ENCODE data around the gene HNRNPA1.

DNA sequence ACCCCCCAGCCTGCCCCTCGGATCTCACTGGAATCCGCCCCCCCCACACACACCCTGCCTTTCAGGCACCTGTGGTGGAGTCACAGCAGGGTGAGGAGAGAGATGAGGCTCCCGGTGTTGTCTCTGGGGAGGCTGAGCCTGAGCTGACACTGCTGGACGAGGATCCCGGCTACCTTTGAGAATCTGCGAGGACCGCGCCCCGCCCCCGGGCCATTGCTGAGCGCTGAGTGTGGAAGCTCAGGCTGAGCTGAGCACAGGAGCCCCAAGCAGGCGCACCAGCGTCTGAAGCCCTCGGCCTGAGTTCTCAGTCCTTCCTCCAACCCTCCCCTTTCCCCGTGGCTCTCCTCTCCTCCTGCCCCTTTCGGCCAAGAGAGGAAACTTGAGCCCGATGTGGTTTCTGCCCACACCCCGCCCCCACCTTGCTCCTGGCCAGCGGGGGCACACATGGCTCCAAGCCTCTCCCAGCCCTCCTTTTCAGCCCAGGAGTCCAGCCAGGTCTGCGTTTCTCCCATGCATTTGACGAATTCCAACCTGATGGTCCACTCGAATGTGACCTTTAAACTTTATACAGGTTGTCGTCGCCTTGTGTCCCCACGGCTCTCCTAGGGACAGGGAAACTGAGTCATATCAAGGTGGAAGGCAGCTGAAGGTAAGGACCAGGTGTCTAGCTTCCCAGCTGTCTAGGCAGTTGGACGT is 20.4 kb downstream of the HNRNPA1 start, which contains the start of gene NFE2:
- TF ChIP-seq, protein P1, sequence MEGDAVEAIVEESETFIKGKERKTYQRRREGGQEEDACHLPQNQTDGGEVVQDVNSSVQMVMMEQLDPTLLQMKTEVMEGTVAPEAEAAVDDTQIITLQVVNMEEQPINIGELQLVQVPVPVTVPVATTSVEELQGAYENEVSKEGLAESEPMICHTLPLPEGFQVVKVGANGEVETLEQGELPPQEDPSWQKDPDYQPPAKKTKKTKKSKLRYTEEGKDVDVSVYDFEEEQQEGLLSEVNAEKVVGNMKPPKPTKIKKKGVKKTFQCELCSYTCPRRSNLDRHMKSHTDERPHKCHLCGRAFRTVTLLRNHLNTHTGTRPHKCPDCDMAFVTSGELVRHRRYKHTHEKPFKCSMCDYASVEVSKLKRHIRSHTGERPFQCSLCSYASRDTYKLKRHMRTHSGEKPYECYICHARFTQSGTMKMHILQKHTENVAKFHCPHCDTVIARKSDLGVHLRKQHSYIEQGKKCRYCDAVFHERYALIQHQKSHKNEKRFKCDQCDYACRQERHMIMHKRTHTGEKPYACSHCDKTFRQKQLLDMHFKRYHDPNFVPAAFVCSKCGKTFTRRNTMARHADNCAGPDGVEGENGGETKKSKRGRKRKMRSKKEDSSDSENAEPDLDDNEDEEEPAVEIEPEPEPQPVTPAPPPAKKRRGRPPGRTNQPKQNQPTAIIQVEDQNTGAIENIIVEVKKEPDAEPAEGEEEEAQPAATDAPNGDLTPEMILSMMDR (conservative IDR thresholded peaks at IDR 0.05; ENCODE audit: low read depth, low read length) = no peak
- TF ChIP-seq EZH2 (IDR thresholded peaks at IDR 0.05; ENCODE audit: borderline replicate concordance, low read depth, low read length, poor library complexity, severe bottlenecking) = no peak
